Fibroblast of skin of abdomen (primary cell): ENCODE data around the gene TTC21B.
"Not testable (repeated sequence)": the region's sequence is repeated elsewhere in the genome, so short reads cannot be mapped to it uniquely, and the experiment has no call there.

Source experiments
- DNase-seq: peaks from one replicate; pipeline ENCODE4 v3.0.0-alpha.2; 2013

TTC21B gene

DNA sequence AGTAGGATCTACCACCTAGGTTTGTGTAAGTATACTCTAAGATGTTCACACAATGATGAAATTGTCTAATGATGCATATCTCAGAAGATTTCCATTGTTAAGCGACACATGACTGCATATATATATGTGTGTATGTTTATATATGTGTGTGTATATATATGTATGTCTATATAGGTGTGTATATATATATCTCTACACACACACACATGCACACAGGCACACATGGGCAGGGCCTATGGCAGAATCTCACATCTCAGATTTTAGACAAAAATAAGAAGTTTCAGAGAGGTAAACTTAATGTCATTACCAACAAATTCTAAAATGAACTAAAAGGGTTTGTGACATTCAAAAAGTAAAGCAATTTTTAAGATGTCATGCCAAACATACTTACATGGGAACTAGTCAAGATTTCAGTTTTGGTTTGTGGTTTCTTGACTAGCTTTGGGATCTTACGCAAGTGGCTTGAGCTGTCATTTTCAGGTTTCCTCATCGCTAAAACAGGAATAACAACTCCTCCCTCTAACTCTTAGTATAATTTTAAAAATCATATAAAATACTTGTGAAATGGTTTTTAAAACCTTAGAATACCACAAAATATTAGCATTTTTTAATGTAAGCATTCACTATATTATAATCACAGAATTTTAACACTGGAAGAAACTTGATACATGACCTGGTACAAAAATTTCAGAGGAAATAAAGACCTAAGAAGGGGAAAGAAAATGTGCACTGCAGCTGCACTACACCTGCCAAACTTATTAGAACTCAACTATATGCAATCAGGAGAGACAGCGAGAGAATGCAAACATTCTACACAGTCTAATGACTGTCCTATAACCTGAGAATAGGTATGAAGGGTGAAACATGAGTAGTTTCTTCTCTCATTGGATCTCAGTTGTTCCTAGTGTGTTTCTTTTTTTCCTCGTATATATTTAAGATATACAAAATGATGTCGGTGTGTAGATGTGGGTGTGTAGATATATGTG is 75.7 kb downstream of the TTC21B start:
- peak; percentile 48 for DNase-seq

DNA sequence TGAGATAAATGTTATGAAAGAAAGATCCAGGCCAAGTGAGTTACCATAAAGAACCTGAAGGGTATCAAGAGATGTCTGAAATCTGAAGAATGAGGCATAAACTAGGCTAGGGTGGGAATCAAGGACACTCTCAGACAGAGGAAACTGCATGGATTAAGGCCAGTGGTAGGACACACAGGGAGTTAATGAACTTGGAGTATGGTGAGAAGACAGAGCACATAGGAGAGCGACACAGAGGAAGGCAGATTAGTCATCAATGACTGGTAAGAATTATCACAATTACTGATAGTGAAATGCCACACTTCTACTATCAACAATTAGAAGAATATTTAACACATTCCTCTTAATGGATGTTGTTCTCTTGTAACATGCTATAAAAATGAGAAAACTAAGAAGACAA is 76.9 kb downstream of the TTC21B start:
- no peak for DNase-seq

DNA sequence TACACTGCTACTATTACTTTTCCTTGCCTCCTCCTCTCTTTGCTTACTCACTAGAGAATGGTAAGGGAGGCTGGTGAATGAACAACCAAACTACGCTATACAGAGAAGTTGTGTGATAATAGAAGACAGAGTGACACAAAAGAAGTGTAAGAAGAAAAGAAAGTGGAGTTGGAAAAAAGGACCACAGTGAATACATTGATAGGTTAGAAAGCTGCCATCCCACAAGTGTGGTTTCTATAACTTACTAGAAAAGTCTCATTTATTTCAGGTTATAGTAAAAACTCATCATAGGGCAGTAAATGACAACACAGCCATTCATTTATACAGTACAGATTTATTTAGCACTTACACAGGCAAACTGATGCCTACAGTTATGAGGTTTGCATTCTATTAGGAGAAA is 77.3 kb downstream of the TTC21B start:
- DNase-seq: no peak

DNA sequence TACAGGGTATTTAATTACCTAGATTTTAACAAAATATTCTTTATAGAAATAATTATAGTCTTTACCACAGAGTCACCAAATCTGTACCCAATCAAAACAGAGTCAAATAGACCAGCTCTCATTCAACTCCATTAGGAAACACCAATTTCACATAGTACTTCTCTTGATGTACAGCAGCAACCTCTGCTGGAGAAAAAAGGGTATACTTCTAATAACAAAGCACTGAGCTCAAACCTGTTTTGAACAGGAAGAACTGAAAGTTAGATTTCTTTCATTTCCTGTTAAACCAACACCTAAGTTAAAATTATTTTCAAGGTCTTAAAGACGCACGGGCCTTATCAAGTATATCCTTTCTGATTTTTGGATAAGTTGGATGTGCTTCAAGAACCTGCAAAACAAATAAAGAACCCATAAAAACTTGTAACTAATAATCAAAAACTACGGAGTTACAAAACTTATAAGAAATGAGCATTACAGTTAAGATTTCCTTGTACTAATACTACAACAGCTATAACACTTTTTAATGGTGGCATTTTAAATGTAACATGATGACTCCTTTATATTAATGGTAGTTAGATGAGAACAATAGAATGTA is 79.0 kb downstream of the TTC21B start:
- DNase-seq: peak; percentile 54

DNA sequence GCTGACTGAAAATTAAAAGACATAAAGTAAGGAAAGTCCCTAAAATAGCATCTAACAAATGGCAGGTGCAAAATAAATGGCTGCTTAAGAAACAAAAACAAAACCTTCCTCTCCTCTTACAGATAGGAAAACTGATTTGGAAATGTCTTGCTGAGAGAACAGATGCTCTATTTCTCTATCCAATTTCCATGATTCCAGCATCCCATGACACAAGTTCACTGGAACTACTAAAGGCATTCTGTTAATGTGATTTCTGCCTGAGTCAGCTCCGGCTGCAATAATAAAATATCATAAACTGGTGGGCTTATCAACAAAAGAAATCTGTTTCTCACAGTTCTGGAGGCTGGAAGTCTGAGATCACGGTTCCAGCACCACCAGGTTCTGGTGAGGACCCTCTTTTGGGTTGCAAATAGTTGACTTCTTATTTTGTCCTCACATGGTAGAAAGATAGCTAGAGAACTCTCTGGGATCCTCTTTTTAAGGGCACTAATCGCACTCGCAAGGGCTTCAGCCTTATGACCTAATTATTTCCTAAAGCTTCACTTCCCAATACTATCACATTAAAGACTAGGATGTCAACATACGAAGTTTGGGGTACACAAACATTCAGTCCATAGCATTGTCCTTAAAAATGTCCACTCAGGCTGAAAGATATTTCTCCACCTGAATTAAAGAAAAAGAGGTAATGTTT is 81.3 kb downstream of the TTC21B start:
- DNase-seq: peak; percentile 21

DNA sequence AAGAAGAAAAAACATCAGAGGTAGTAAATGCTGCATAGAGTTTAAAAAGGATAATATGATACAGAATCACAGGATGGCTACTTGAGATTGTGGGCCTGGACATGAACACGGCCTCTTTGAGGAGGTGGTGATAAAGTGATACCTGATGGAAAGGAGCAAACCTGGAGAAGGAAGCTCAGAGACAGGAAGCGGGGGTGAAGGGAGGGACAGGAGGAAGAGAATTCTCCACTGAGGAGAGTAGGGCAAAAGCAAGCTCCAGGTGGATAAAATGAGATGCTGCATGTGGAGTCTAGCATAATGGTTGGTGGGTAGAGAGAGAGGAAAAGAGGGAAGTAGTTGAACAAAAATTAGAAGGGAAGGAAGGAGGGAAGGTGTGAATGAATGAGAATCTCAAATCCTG is 82.6 kb downstream of the TTC21B start:
- no peak for DNase-seq

DNA sequence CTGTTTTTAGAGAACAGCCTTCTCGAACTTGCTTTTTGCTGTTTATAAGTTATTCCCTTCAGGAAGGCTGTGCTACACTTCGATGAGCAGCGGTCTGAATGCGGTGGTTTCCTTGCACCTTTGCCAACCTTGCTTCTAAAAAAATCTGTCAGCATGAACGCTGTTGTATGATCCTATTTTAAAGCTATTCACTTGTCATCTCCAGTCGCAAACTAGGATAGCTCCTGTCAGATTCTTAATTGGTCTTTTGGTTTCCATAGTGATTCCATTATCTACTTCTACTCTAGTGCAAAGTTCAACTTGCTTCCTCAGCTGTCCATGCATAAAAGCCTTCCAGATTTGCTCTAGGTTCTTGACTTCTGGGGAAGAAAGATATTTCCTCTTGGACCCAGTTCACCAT is 83.2 kb downstream of the TTC21B start:
- DNase-seq: no peak

DNA sequence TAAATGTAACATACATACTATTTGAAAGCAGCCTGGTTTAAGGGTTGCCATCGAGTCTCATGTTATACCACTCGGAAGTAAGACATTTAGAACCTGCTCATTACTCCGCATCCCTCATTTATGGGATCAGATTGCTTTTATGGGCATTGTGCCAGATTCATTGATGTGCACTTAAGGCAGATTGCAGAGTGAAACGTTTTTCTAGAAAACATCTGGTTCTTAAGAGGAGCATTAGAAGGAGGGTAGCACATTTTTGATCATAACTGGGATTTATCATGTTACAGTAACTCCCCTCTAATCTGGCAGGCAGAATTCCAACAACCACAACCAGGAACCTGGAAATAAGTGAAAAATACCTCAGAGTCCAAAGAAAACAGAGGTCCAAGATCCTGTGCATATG is 85.4 kb downstream of the TTC21B start:
- peak; percentile 52 for DNase-seq

DNA sequence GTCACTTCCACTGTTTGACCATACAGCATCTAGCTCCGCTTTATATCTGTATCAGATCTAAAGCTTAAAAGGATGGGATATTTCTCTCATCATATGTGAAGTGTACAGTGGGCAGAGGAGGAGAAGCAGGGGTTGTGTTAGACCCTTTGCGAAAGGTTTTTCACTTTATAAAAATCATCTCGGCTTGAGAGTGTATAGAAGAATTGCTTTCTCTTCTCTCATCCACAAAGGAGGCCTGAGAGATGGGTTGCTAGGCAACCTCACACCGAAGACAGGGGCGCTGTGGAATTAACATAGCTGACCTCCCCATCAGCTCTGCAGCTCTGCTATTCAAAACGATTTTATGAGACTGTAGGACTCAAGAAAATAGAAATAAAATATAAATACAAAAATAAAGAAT is 89.3 kb downstream of the TTC21B start:
- DNase-seq: no peak

DNA sequence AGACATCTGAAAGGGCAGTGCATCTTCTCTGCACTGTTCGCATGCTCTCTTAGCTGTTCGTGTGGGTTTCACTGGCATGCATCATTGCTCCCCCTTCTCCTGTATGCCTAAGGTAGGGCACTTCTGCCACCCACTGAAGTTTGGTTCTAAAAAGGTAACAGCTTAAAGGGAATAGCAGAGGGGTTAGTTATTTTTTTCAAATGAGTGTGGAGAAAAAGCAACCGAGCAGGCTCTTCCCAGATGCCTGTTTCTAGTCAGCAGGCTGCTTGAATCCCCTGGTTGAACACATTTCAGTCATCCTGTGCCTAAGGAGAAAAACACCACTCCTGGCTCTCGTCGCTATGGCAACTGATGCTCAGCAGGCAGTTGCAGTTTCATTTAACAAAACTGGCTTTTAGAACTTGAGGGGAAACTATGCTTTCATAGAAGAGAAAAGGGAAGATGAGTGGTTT is 89.7 kb downstream of the TTC21B start:
- DNase-seq: no peak

DNA sequence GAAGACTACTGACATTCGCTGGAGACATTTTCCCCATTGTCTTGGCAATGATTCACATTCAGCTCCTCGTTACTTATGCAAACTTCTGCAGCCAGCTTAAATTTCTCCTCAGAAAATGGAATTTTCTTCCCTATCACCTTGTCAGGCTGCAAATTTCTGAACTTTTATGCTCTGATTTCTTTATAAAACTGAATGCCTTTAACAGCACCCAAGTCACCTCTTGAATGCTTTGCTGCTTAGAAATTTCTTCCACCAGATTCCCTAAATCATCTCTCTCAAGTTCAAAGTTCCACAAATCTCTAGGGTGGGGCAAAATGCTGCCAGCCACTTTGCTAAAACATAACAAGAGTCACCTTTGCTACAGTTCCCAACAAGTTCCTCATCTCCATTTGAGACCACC is 92.5 kb downstream of the TTC21B start:
- DNase-seq: not testable (repeated sequence)

DNA sequence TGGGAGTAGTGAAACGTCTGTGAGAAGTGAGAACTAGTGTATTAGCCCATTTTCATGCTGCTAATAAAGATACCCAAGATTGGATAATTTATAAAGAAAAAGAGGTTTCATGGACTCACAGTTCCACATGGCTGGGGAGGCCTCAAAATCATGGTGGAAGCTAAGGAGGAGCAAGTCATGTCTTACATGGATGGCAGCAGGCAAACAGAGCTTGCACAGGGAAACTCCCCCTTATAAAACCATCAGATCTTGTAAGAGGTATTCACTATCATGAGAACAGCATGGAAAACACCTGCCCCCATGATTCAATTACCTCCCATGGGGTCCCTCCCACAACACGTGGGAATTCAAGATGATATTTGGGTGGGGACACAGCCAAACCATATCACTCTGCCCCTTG is 93.9 kb downstream of the TTC21B start:
- DNase-seq: not testable (repeated sequence)

DNA sequence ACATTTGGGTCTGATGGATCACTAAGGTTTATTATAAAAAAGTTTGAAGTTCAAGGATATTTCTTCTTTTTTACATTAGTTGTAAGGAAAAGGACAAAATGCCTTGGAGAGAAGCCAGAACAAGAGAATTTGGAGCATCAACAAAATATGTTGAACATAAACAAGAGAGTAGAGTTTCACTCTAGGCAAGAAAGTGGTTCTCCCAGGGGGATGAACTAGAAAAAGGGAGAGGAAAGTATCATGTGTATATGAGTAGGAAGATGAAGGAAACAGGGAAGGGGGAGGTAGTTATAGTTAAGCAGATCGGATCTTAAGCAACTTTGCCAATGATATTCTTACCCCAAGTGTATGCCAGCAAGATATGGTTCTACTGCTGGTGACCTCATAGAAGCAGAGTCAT is 95.7 kb downstream of the TTC21B start:
- DNase-seq: peak; percentile 14

DNA sequence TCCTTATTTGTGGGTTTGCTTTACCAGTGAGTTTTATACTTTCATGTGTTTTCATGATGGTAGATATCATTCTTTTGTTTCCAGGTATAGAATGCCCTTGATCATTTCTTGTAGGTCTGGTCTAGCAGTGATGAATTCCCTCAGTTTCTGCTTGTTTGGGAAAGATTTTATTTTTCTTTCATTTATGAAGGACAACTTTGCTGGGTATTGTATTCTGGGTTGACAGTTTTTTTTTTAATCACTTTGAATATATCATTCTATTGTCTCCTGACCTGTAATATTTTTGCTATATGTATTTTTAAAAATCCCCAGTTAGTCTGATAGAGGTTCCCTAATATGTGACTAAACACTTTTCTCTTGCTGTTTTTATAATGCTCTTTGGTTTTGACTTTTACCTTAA is 101.2 kb downstream of the TTC21B start:
- no peak for DNase-seq

DNA sequence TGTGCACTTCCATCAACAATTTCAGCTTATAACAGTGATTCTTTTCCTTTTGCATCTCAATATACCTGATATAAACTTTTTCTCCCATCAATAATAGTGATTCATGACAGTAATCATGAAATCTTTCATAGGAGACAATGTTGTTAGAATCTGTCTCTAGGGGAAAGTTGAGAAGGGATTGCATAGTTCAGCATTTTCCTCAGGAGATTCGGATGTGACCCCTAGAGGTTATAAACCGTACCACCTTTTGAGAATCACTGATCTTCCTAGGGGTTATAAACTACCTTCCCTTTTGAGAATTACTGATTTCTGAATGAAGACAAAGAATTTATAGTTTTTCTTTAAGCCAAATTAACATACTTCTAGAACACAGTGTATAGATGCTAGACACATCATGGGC is 106.6 kb downstream of the TTC21B start:
- no peak for DNase-seq

DNA sequence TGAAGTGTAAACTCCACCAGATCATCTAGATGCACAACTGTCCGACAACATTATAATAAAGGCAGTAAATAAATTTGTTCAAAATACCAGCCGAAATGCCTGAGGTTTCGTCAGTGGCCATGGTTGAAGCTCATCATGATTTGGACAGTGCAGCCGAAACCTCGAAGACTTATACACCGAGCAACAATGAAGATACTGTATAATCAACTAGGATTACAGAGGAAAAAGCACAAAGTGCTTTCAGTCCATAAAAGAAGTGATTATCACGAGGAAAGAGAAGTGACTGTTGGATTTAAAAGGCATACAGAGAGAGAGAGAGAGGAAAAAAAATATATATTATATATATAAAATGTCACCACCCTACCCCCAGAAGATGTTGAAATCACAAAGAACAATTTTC is 107.5 kb downstream of the TTC21B start:
- no peak for DNase-seq

DNA sequence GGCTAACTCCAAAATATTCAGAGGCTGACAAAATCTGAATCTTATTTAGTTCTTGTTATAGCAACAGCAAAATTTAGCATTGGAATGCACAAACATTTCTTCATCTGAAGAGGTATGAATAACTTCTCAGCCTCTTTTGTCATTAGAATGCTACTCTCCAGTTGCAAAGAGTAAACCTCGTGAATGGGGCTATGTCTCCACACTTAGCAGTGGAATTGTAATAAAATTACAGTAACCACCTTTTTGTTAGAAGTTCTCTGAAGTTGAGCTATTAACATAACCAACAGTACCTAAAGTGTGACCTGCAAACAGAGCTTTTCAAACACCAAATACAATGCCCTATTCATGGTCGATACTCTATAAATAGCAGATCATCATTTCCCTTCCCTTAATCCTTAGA is 109.4 kb downstream of the TTC21B start:
- no peak for DNase-seq

DNA sequence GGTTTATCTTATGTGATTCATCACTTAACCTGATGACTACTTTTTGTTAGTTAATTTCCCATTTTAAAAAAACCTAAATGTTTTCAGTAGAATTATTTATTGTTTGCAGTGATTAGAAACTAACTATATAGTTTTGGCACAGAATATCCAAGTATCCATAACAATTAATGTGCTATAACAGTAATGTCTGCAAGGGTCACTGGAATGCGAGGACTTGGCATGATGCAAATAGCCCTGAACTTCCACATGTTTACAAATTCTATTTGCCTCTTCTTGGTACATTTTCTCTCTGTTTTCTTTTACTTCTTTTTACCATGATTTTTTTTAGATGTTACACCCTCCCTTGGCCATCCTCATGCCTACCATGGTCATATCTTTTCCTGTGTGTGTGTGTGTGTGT is 110.2 kb downstream of the TTC21B start:
- no peak for DNase-seq

DNA sequence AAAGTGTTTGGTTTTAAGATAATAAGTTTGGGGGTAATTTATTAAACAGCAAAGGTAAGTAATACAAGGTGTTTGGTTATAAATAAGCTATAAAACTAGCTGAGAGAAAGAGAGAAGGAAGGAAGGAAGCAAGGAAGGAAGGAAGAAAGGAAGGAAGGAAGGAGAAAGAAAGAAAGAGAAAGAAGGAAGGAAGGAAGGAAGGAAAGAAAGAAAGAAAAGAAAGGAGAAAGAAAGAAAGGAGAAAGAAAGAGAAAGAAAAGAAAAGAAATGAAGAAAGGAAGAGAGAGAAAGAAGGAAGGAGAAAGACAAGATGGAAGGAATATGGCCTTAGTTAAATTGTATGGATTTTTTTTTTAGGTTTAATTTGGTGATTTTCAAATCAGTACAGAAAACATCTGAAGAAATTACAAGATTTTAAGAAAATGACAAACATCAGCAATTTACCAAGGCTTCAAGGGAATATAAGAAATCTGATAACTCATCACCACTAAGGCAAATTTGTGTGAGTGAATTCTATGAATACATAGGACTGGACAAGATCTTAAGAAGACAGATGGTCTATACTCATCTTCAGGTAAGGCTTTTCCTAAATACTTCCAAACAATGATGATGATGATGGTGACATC is 113.1 kb downstream of the TTC21B start:
- no peak for DNase-seq

DNA sequence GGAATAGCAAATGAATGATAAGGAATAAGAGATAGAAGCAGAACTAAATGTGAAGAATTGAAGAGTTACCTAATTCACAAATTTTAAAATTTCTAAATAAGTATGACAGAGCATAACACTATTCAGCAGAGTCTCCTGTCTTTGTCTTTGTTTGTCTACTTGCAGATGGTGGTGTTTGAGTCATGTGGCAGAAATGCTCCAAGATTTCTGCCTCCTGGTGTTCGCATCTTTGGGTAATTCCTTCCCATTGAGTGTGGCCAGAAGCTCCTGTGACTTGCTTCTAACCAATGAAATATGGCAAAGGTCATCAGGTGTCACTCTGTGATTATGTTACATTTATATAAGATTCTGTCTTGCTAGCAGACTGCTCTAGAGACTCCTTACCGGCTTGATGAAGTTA is 114.0 kb downstream of the TTC21B start:
- DNase-seq: peak; percentile 32

DNA sequence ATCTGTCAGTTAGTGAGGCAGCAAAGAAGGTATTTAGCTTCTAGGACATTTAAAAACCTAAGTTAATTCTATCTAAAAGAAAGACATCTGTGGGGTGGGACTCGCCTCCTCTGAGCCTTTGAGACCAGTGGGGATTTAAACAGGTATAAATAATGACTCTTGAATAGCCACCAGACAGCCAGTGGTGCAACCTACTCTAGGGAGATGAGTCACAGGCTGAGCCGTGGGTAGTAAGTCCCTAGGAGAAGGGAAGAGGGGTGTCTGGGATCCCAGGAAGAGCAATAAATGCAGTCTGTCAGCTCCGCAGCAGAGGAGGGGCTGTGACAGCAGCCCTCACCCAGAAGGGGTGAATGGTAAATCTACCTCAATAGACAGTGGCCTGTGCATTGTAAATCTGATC is 116.5 kb downstream of the TTC21B start:
- DNase-seq: peak; percentile 68

DNA sequence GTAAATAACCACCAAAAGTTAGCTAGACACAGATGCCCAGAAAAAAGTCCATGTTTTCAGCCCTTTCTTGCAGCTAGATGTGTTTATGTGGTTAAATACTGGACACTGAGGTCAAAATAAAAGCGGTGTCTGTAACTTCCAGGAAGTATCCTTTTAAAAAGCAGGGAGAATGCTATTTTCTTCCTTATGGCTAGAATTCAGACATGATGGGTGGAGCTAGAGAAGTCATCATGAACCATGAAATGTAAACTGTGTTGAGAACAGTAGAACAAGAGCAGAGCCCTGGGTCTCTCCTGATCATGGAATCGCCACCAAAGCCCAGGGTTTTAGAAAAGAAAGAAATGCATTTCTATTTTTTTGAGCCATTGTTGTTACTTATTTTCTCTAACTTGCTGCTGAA is 118.2 kb downstream of the TTC21B start:
- DNase-seq: no peak

DNA sequence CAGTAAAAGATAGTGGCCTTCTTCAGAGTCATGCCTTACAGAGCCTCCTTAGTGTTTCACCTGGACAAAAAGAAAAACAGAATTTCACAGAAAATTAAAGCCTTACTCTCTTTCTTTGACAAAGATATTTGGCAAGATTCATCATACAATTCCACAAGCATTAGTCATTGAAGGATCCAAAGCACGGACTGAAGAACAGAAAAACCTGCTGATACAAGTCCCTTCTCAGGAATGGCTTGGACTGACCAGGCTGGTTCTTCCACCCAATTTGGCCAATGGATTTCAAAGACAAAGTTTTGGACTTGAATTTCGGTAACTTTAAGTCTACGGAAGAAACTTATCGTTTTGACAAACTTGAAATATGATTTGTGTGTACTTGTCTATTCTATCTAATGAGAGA is 120.4 kb downstream of the TTC21B start:
- peak; percentile 67 for DNase-seq
